Measurements from ENCODE around the gene USH2A. TPM values are rescaled to one million over a fixed set of nuclear protein-coding genes. Genes with fewer than 3 reads are reported as not detected.

USH2A gene
- total RNA-seq, 6 experiments from 2014 or later, result 0.19 to 1.8 (median 0.81) TPM

DNA sequence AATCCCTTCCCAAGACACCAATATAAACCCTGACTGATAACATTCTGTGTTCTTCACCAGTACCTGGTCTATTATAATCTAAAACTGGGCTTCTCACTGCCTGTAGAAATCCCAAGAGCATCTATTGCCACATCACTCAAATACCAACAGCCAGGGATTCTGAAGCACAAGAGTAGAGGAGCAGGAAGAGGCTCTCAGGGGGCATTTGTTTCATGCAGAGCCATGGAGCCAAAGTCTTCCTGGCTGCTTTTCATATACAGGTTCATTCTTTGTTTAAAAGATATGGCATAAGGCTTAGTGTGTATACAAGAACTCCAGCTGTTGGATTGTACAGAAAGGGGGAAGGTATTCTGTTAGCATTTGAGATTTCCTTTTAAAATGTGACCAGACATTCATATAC, 38.2 kb upstream of the USH2A start:
- TF ChIP-seq POLR2A (IDR thresholded peaks at IDR 0.05), result no peak
- TF ChIP-seq, protein P1, sequence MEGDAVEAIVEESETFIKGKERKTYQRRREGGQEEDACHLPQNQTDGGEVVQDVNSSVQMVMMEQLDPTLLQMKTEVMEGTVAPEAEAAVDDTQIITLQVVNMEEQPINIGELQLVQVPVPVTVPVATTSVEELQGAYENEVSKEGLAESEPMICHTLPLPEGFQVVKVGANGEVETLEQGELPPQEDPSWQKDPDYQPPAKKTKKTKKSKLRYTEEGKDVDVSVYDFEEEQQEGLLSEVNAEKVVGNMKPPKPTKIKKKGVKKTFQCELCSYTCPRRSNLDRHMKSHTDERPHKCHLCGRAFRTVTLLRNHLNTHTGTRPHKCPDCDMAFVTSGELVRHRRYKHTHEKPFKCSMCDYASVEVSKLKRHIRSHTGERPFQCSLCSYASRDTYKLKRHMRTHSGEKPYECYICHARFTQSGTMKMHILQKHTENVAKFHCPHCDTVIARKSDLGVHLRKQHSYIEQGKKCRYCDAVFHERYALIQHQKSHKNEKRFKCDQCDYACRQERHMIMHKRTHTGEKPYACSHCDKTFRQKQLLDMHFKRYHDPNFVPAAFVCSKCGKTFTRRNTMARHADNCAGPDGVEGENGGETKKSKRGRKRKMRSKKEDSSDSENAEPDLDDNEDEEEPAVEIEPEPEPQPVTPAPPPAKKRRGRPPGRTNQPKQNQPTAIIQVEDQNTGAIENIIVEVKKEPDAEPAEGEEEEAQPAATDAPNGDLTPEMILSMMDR (IDR thresholded peaks at IDR 0.05), result no peak
- Histone ChIP-seq H3K4me3 (no peak overlapping the region), H3K36me3 (no peaks in the 10 kb centered on the region), H3K4me1 (no peaks in the 10 kb centered on the region), H3K27ac (no peak overlapping the region), H3K9me3 (no peaks in the 10 kb centered on the region), H3K27me3 (no peaks in the 10 kb centered on the region)
- intact Hi-C loops (cut with DNase I), result no loop called here
- ATAC-seq (no peak), DNase-seq (no peak)

DNA sequence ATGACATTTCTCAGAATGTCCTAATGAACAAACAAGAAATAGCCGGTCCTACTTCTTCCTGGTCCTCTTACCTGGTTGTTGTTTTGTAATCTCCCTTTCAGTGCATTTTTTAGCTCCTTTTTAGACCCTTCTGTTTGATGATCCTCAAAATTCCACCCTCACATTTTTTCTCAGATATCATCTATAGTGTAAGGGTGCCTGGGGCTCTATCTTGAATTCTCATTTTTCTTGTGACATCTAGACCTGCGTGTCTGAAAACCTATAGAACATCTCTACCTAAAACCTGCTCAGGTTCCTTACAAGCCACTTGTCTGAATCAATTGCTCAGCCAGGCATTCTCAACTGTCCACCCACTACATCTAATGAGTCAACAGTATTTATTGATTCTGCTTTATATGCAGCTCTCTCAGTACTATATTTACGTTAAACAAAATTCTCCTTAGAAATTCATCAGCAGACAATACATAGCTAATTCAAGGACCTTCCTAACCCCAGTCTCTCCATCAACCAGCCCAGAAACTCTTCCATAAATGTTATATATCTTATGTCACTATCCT, 36.5 kb upstream of the USH2A start:
- 82% methylated on average over 3 of the region's 3 CpGs for WGBS (ENCODE audit: insufficient coverage, low coverage, low lambda C conversion rate, missing lambda C conversion rate)
- intact Hi-C loops (cut with DNase I), result no loop called here
- Histone ChIP-seq H3K4me3 (no peak overlapping the region), H3K4me1 (no peaks in the 10 kb centered on the region), H3K27me3 (no peaks in the 10 kb centered on the region), H3K36me3 (no peaks in the 10 kb centered on the region), H3K27ac (no peak overlapping the region), H3K9me3 (no peaks in the 10 kb centered on the region)
- no peak for TF ChIP-seq POLR2A (IDR thresholded peaks at IDR 0.05)
- TF ChIP-seq, protein P1 (IDR thresholded peaks at IDR 0.05), result no peak
- DNase-seq (no peak), ATAC-seq (no peak)

DNA sequence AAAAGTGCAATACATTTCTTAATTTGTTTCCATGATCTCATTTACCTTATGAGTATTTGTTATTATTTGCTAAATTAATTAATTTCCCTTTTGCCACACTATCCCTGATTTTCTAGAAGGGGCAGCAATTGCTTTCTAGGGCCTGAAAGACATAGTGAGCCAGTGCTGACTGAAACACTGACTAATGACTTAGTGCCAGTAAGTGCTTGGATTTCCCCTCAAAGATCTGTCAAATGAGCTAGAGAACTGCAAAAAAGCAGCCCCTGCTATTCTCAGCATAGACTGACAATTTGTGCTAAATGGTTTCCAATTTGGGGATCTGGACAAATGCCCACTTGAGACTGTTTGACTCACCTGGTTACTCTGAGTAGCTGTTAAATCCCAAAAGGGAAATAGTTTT, 35.6 kb upstream of the USH2A start:
- TF ChIP-seq, protein P1 (IDR thresholded peaks at IDR 0.05), result no peak
- TF ChIP-seq POLR2A (IDR thresholded peaks at IDR 0.05), result no peak
- Histone ChIP-seq H3K27me3 (no peaks in the 10 kb centered on the region), H3K27ac (no peak overlapping the region), H3K36me3 (no peaks in the 10 kb centered on the region), H3K4me3 (no peak overlapping the region), H3K4me1 (no peaks in the 10 kb centered on the region), H3K9me3 (no peaks in the 10 kb centered on the region)
- intact Hi-C loops (cut with DNase I), result no loop called here
- DNase-seq (no peak), ATAC-seq (no peak)

DNA sequence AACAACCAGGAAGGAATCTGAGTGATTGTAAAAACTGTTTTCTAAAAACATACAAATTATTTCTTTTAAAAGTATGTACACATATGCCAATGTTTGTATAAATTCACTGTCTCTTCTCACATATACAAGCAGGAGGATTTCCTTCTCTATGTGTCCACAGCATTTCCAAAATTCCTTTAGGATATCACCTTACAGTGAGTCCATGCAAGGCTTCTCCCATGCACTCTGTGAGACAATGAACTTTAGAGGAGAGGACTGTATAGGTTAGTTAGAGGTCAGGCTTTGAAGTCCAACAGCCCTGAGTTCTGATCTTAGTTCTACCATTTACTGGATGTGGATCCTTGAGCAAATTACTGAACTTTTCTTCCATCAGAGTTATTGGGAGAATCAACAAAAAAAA, 34.1 kb upstream of the USH2A start:
- H3K4me3 ChIP-seq, result no peak overlapping the region
- ATAC-seq, result no peak
- H3K27ac ChIP-seq, result no peak overlapping the region
- intact Hi-C loops (cut with DNase I), result no loop called here
- TF ChIP-seq POLR2A (IDR thresholded peaks at IDR 0.05), result no peak
- no peaks in the 10 kb centered on the region for H3K9me3 ChIP-seq
- no peaks in the 10 kb centered on the region for H3K4me1 ChIP-seq
- no peaks in the 10 kb centered on the region for H3K27me3 ChIP-seq
- no peaks in the 10 kb centered on the region for H3K36me3 ChIP-seq
- DNase-seq, result no peak

DNA sequence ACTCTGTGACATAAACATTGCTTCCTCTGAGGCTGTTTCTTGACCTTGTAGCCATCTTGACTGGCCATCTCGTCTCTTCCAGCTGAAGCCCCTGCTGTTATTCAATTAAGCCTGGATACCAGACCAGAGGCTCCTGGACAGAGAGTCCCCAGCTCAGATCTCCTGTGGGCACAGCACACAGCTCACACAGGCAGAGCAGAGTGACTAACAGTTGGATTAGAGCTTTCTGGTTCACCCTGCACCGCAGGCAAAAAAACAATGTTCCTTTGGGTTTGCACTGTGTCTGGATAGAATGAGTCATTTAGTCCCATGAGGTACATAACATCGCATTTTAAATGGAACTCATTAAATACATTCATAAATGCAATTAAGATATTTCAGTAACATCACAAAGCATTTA, 33.4 kb upstream of the USH2A start:
- no peaks in the 10 kb centered on the region for H3K4me1 ChIP-seq
- 84% methylated on average over 3 of the region's 3 CpGs for WGBS (ENCODE audit: insufficient coverage, low coverage, low lambda C conversion rate, missing lambda C conversion rate)
- ATAC-seq, result no peak
- H3K36me3 ChIP-seq, result no peaks in the 10 kb centered on the region
- TF ChIP-seq, protein P1 (IDR thresholded peaks at IDR 0.05), result no peak
- TF ChIP-seq POLR2A (IDR thresholded peaks at IDR 0.05), result no peak
- DNase-seq, result no peak
- no peak overlapping the region for H3K27ac ChIP-seq
- no peaks in the 10 kb centered on the region for H3K27me3 ChIP-seq
- no peak overlapping the region for H3K4me3 ChIP-seq
- intact Hi-C loops (cut with DNase I), result no loop called here
- no peaks in the 10 kb centered on the region for H3K9me3 ChIP-seq
